HG03439 (cell line): ENCODE results near the gene MAPKAPK2.

Experiments
- ATAC-seq: cut with Tn5 transposase; IDR thresholded peaks from one replicate; pipeline ENCODE4 v1.9.1; 2021; ENCODE audit warnings: mild to moderate bottlenecking, moderate library complexity; ENCODE audit not compliant: unreplicated experiment

The MAPKAPK2 gene

DNA sequence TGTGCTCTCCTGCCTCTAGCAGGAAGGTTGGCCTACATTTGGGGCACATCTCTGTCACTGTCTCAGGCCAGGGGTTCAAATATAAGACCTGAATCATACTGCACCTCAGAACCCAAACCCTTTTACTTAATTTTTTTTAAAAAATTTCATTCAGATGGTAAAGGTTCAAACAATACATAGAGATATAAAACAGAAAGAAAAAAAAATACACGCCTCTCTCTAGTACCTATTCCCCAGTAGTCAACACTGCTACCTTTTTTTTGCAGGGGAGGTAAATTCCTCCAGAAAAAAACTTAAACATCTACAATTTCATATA, 32.9 kb downstream of the MAPKAPK2 start:
- no peak for ATAC-seq

DNA sequence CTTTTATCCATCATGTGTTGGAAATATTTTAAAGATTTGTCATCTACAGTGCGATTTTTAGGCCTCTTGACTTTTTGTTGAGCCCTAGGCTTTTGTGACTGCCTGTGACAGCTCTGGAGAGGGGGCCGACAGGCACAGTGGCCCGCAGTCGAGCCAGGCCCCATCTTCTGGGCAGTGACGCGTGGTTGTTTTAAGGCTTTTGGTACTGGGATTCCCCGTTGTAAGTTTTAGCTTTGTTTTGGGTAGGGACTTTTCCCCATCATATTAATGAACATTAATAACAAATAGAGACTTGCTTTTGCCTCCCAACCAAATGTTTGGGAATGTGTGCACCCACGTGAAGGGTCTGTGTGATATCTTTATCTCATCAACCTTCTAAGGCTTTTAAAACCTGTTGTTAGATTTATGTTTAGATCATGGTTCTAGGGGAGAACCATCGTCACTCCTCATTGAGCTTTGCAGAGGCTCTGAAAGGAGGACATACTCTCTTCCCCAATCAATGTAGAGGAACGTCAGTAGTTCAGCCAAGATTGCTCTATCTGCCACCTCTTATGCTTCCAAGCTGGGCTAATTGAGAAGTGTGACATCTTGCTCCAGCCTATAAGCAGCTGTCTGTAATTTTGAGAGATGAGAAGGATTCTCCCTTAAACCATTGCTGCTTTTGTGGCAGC, 34.6 kb downstream of the MAPKAPK2 start:
- no peak for ATAC-seq

DNA sequence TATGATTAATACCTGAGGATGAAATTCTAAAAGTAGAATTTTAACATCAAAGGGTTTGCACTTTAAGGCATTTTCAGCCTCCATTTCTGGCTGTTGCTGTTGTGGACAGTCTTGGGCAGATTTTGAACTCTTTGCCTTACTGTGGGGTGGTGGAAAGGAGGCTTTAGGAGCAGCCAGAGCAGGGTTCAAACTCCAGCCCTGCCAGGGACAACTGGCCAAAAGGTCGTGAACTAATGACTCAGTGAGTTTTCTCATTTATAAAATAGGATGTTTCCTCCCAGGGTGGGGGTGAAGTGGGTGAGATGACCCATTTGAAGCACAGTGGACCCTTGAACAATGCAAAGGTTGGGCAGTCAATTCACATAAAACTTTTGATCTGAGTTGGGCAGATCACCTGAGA, 36.7 kb downstream of the MAPKAPK2 start:
- no peak for ATAC-seq

DNA sequence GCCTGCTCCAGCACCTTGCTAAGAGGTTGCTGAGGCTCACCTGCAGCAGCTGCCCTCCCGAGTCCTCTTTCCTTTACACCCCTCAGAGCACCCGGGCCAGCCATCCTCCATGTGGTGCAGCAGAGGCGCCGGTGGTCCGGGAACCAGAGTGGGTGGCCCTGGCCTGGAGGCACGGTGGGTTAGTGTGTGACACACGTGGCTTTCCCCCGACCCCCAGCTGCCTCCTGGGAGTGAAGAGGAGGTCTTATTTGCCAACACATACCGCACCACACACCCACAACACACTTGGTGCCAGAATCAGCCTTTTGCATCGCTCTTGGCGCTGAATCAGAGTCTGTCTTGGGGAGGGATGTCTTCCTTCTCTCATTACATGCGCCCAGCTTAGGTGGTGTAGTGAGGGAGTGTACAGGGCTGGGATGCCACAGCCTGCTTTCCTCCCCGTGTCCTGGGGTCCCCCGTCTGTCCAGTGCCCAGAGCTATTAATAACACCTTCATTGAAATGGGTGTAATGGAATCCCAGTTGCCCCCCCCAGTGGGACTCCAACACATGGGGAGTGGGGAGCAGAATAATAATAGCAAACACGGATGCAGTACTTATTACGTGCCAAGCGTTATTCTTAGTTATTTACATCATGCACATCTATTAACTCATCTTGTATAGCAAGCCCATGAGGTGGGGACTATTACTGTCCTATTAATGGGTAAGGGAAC, 38.2 kb downstream of the MAPKAPK2 start:
- no peak for ATAC-seq

DNA sequence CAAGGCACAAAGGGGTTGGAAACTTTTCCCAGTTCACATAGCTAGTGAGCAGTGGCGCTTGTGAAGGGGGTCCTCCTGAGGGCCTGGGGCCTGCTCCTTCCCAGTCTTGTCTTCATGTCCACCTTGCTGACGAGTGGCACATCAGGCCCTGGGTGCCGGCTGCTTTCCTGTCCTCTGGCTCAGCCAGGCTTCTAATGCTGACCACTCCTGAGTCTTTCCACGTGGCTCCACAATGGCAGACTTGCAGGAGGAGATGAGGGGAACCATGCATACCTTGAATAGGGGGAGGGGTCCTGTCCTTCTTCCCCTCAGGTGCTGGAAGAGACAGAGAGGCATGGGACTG, 38.7 kb downstream of the MAPKAPK2 start:
- no peak for ATAC-seq

DNA sequence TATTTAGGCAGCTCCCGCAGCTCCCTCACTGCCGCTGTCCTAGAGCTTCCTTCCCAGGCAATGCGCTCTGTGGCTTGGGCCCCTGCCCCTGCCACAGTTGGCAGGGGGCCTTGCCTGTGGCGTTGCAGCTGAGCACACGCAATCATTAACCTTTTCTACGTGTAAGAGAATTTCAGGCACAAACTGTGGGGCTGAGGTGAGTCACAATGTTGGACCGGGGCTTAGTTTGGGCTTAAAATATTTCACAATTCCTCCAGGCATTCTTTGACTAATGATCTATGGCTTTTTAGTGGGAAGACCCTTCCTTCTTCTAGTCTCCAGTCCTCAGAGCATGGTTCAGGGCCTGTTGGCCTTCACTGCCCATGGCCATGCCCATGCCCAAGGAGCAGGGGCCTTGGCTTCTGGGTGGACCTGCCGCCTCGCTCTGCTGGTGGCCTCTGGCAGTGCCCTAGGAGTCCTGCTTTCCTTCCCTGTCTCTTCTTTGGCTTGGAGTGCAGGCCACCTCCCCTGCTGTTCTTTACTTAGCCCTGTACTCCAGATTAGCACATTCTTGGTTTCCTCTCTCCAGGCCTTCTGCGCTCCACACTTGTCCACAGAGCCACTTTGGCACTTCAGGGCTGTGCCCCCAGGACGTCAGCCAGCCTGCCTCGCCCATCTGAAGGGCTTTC, 39.2 kb downstream of the MAPKAPK2 start:
- ATAC-seq: no peak

DNA sequence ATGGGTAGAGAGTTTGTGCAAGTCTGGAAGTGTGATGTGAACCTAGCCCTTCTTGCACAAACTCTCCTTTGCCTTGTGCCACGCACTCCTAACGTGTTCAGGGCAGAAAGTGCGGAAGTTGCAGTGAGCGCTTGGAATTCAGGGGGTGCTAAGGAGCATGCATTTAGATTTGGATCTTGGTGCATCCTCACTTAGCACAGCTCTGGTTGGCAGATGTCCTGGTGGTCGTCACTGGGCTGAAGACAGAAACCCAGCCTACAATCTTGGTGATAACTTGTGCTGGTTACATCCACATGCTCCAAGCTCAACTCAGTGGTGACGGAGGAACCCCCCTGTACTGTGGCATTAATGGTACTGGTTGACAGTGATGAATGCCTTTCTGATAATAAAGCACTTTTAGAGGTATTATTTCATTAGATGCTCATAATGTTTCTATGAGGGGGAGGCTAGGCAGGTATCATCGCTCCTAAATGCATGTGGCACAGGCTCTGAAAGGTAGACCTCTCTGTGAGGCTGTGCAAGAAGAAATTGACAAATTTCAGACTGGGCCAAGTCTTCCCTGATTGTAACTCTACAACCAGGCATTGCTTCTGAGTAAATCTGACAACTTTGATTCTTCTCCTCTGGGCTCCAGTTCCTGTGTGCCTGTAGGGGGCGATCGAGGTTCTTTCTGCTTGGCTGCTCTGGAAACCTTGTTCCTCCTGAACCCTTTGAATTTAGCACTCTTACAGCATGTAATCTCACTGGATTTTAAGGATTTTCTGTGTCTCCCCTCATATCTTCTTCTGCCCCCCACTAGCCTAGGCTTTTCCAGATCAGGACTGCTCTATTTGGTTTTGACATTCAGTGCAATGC, 40.6 kb downstream of the MAPKAPK2 start:
- ATAC-seq: no peak

DNA sequence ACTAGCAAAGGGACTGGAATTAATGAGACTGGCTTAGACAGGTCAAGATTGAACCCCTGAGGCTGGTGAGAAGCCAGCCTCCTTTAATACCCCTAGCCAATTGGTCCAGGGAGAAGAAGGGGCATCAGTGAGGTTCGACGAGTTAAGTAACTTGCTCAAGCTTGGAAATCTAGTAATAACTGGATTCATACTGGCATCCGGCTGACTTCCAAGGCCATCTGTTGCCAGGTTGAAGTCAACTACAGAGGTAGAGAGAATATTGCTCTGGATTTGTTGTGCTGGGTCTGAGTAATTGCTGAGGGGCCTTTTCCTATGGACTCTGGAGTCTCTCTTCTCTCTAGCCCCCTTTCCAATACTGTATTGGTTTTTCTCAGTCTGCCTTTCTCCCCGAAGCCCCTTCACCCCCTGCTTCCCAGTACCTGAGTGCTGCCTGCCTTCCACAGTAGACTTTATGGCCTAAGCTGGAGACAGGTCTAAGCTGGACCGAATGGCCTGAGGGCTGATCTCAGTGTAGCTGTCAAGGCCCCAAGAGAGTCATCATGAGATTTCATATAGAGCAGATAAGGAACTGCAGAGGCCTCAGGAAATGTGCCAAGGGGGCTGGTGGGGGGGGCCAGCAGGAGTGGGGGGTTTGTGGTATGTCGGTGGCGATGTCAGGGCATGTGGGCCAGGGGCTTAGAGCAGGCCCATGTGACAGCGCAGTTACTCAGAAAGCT, 43.4 kb downstream of the MAPKAPK2 start:
- ATAC-seq: no peak

DNA sequence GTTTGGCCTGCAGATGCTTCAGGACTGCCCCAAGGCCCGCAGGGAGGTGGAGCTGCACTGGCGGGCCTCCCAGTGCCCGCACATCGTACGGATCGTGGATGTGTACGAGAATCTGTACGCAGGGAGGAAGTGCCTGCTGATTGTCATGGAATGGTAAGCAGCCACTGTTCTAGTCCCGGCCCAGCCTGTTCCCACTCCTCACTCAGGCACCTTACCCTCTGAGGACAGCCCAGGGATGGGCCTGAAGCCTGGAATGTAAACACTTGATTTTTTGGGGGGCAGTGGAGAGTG, 43.9 kb downstream of the MAPKAPK2 start:
- ATAC-seq: no peak

DNA sequence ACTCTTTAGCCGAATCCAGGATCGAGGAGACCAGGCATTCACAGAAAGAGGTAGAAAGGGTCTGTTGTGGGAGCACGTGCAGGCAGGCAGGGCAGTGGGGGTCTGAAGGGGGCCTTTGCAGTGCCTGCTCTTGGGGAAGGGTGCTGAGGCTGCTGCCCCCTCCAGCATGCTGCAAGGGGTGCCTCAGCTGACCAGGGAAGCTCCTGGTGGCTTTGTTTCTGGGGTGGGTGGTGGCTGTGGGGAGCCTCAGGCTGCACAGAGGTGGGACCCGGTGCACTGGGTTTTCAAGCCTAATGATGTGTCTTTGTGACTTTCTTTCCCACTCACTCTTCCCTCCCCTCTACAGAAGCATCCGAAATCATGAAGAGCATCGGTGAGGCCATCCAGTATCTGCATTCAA, 44.3 kb downstream of the MAPKAPK2 start:
- ATAC-seq: no peak

DNA sequence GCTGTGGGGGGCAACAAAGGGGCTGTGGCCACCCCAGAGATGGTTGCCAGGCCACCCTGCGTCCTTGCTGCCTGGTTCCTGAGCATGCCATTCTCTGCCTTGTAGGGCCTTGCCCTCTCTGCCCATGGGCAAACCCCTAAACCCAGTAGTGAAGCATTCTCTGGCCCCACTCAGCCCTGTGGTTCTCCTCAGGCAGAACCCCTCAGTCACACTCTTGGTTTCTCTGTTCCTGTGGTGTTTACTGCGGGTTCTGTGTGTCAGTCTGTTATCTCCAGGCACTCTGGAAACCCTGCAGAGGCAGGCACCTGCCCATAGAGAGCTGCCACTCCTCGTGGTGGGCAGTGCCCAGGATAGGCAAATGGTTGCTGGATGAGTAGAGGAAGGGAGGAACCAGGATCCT, 44.8 kb downstream of the MAPKAPK2 start:
- no peak for ATAC-seq

DNA sequence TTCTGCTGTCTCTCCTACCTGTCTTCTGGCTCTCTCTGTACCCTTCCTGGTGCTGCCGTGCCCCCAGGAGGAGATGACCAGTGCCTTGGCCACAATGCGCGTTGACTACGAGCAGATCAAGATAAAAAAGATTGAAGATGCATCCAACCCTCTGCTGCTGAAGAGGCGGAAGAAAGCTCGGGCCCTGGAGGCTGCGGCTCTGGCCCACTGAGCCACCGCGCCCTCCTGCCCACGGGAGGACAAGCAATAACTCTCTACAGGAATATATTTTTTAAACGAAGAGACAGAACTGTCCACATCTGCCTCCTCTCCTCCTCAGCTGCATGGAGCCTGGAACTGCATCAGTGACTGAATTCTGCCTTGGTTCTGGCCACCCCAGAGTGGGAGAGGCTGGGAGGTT, 47.8 kb downstream of the MAPKAPK2 start:
- no peak for ATAC-seq

DNA sequence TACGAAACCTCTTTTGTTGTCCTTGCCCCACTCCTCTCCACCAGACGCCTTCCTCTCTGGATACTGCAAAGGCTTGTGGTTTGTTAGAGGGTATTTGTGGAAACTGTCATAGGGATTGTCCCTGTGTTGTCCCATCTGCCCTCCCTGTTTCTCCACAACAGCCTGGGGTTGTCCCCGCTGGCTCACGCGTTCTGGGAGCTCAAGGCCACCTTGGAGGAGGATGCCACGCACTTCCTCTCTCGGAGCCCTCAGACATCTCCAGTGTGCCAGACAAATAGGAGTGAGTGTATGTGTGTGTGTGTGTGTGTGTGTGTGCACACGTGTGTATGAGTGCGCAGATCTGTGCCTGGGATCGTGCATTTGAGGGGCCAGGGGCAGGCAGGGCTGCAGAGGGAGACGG, 48.3 kb downstream of the MAPKAPK2 start:
- no peak for ATAC-seq

DNA sequence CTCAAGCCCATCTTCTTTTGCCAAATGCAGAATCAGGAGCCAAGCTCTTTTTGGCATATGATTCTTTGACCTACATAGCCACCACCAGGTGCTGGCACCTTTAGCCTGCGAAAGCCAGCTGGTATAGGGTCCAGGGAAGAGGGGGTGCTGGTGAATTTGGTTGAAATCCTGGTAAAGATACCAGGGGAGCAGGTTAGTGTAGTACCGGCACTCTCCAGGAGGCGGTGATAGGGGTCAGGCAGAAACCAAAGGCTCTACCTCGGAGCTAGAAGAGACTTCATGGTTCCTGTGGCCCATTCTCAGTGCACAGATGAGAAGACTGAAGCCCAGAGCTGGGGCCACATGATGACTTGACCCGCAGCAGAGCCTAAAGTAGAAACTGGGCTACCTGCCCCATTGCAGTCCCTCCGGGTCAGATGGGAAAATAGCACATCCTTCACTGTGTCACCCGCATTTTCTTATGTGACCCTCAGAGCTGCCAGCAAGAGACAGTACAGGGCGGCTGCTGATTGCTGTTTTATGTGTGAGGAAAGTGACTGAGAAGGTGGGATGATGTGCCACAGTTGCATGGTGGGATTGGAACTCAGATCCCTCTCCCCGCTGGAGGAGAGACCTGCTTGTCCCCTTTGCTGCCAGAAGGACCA, 49.9 kb downstream of the MAPKAPK2 start:
- ATAC-seq: no peak

DNA sequence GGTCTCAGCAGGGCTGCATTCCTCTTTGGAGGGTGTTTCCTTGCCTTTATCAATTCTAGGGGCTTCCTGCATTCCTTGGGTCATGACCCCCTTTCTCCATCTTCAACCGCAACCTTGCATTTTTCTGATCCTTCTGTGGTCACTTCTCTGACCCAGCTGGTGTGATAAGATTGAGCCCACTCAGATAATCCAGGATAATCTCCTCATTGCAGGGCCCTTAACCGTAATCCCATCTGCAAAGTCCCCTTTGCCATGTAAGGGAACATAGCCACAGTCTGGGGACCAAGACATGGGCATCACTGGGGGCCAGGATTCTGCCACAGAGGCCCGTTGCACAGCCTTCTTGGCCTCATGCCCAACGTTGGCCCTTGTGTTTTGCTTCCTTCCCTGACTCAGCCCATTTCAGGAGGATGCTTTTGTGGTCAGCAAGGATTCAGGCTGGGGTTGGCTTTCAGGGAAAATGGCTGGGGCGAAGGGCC, 50.9 kb downstream of the MAPKAPK2 start:
- ATAC-seq: no peak

DNA sequence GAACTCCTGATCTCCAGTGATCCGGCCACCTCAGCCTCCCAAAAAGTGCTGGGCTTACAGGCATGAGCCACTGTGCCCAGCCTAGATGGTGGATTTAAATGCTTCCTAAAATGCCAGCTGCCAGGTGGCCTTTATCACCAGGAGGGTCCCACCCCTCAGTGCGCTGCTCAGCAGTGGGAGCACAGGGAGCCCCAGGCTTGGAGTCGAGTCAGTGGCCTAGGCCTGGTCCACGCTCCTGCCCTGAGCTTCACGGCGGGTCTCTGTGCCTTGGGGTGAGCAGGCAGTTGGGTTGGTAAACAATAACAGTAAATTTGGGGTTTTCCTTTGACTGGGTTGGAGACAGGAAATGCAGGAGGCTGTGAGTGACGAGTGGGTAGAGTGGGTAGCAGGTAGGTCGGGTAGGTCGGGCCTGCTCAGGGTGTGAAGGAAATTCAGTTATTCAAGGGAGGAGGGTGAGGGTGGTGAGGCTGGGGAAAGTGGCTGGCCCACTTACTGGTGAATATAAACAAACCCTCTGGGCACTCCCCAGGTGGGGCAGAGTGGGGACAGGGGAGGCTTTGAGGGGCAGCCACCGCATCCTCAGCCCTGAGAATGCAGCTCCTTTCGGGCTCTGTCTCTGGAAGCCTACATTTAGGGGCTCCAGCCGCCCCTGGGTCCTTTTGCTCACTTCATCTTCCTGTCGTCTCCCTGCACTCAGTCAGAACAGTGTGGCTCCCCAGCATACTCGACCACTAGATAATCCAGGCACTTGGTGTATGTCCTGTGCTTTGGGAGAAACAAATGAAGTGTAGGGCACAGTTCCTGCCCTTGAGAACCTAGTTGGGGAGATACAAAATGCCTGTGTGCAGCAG, 52.4 kb downstream of the MAPKAPK2 start:
- no peak for ATAC-seq

DNA sequence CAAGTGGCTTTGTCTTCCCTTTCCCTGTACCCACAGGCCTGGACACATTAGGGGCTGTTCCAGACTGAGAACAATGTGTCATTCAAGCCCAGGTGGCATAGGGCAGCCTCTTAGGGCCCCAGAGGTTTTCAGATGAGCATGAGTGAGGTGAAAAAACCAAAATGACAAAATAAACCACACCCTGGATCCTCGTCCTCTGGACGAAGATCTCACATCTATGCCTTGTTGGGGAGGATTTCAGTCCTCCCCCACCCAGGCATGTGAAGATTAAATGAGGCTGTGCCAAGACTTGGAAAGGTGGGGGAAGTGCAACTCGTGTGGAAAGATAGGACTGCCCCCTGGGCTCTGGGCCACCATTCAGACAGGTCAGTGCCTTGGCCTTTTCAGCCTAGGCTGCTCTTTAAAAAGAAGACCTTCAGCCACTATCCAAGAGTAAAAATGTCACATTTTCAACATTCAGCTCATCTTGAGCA, 53.1 kb downstream of the MAPKAPK2 start:
- no peak for ATAC-seq

DNA sequence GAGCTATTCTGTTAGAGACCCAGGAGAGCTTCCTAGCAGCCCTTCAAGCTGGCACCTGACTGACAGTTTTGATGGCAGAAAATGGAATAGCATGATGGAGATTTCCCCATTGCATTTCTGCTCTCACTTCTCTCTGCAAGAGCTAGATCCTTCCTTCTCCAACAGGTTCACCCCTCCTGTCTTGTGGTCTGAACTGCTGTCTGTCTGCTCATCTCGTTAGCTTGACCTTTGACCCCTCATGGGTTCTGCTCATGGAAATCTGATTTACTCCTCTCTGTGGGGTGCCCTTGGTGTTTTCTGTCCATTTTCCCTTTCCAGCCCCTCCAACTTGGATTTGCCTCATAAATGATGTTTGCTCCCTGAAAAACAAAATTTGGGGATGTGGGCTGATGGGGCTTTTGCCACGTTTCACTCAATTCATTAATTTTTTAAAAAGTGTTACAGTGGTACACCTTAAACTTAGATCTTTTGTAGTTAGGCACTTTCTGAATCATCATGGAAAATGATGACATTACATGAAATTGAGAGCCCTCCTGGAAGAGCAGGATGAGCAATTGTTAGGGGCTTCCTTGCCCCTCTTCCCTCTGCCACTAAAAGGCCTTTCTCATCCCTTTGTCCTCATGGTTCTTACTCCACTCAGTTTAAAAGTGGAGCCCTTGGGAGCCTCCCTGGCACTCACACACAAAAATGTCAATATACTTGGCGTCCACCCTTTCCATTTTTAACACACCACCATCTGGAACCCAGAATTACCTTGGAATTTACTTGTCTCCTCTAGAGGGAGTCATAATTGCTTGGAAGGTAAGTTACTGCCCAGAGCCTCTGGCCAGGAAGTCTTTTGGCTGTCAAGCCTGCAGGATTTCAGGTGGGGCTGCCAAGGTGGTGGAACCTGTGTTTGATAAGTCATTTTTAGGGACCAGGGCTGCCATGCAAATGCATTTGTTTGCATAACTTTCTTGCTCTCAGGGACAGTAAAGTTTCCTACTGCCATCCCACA, 54.0 kb downstream of the MAPKAPK2 start:
- peak; percentile 13 for ATAC-seq
